AG09309 (cell line): Measurements from ENCODE around the gene CALML6.
A peak's percentile ranks its signal among the peaks of the same experiment; 100 is the strongest.

ENCODE experiments used
- DNase-seq: peaks from one replicate; pipeline ENCODE4 v3.0.0-alpha.2; 2010; ENCODE audit warnings: low read depth
- H3K4me3 ChIP-seq: 2 replicates; pipeline ENCODE4 v1.5.1; 2011; ENCODE audit warnings: mild to moderate bottlenecking, low read depth, low read length, moderate library complexity; ENCODE audit not compliant: control insufficient read depth
- CTCF ChIP-seq: IDR thresholded peaks from 2 replicates; pipeline ENCODE4 v1.5.1; 2011; ENCODE audit warnings: mild to moderate bottlenecking, low read depth, low read length, inconsistent platforms; ENCODE audit not compliant: insufficient read depth, control insufficient read depth; ENCODE audit errors: missing control alignments

Gene CALML6

DNA sequence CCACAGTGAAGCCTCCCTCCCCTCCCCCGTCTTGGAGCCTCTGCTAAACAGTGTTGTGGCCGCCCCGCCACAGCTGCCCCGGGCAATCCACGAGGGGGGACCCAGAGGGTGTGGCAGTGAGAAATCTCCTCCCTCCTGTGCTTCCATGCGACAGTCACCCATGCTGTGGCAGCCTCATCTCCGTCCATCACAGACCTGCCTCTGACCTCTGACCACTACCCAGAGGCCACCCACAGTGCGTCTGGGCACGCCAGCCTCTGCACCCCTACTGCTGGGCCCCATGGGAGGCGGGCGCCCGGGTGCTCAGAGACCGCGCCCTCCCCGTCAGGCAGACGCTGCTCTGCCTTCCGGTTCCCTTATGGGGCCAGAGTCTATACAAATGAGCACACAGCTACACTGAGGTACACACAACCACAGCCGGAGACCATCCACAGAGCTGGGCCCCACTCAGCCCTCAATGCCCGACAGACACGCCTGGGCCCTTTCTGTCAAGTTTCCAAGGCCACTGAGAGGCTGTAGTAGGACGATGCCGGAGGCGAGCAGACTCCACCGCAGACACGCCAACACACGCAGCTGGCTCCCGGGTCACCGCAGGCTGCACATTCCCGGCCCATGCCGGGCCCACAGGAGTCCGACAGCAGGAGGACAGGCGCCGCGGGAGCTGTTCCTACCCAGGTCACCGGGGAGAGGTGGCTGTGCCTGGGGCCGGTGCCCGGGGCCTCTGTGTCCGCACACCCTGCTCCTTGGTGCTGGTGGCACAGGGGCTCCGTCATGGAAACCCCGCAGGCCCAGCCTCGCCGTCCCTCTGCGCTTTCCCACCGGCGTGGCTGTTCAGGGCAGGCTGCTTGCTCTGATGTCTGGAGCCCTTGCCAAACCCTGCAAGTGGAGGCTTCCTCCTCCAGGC, 27.9 kb downstream of the CALML6 start:
- no peak for TF ChIP-seq CTCF
- no peak overlapping the region for H3K4me3 ChIP-seq
- no peak for DNase-seq

DNA sequence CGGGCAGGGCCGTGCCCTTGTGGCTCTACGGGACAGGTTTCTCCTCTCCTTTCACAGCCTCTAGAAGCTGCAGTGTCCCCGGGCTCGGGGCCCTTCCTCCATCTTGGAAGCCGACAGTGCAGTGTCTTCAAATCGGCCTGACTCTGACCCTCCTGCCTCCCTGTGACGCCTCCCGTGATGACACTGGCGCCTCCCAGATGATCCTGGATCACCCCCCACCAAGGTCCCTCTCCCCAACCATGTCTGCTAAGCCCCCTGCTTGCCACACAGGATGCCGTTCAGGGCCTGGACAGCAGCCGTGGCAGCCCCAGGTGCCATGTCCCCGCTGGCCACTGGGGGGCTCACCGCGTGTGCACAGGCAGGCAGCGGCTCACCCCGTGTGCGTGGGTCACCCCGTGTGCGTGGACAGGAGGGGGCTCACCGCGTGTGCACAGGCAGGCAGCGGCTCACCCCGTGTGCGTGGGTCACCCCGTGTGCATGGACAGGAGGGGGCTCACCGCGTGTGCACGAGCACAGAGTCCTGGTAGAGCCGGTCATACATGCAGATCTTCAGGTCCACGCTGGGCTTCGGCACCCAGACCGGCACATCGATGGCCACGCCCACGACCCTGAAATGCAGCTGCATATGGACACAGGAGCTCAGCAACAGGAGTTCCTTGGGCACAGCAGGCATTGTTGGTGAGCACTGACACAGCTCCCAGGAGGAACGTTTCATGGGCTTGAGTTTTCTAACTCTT, 28.9 kb downstream of the CALML6 start:
- peak; percentile 87 for TF ChIP-seq CTCF
- H3K4me3 ChIP-seq: no peak overlapping the region
- no peak for DNase-seq

GRCh38 chr1:1945782-1946393, 30.8 kb downstream of the CALML6 start:
- no peak for DNase-seq
- H3K4me3 ChIP-seq: no peak overlapping the region
- no peak for TF ChIP-seq CTCF

DNA sequence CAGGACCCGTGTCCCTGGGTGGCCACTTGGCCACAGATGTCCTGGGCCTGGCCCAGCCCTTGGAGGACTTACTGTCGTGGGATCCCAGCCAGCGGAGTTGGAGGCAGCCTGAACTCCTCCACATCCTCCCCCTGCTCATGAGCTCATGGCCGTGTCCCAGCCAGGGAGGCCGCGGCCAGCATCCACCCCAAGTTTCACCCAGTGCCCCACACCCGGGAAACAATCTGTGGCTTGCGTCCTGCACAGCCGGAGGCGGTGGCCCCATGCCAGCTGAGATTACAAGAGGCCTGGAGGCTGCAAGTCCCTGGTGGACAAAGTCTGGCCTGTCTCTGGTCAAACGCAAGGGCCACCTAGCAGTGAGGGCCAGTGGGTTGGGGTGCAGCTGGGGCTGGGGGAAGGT, 31.5 kb downstream of the CALML6 start:
- TF ChIP-seq CTCF: no peak
- DNase-seq: no peak

GRCh38 chr1:1947493-1947892, 32.4 kb downstream of the CALML6 start:
- no peak for TF ChIP-seq CTCF
- no peak overlapping the region for H3K4me3 ChIP-seq
- DNase-seq: no peak

More for the DNA sequence above, 31.5 kb downstream of the CALML6 start:
- H3K4me3 ChIP-seq: no peak overlapping the region

GRCh38 chr1:1948783-1949182, 33.7 kb downstream of the CALML6 start:
- TF ChIP-seq CTCF: no peak
- DNase-seq: no peak
- H3K4me3 ChIP-seq: no peak overlapping the region
